HG03039 (cell line): ENCODE data around the gene AGK.
"Not testable (repeated sequence)": the region's sequence is repeated elsewhere in the genome, so short reads cannot be mapped to it uniquely, and the experiment has no call there.

Experiments used
- ATAC-seq: cut with Tn5 transposase; IDR thresholded peaks from one replicate; pipeline ENCODE4 v1.9.1; 2021; ENCODE audit warnings: mild to moderate bottlenecking, moderate library complexity; ENCODE audit not compliant: unreplicated experiment

AGK gene

DNA sequence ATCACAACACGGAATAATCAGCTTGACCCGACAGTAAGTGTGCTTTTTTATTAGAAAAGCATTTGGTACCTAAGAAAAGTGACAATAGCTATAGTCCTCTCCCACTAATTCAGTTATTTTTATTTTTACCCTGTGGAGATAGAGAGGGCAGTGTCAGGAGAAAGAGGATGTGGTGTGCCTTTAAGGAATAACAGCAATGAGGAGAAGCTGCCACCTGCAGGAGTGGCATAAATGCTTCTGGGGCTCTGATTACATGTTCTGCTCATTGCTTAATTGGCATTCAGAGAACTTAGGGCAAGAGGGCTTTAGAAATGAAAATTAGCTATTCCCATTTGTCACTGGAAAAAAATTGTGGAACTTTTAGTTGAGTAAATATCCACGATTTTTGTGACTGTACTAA, 90.7 kb downstream of the AGK start:
- no peak for ATAC-seq

DNA sequence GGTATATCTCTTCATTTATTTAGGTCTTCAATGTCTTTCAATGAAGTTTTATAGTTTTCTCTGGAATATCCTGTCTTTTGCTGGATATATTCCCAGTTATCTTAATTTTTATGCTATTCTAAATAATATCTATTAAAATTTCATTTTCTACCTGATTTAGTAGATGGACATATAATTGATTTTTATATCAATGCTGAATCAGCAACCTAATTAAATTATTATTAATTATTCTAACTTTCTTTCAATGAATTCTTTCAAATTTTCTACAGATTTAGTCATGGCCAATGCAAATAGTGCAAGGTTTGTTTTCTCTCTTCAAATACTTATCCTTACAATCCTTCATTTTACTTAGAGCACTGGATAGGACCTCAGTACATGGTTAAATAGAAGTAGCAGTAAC, 94.0 kb downstream of the AGK start:
- ATAC-seq, result no peak

- no peak for ATAC-seq
These were observed 95.7 kb downstream of the AGK start for GRCh38 chr7:141646826-141647480.

DNA sequence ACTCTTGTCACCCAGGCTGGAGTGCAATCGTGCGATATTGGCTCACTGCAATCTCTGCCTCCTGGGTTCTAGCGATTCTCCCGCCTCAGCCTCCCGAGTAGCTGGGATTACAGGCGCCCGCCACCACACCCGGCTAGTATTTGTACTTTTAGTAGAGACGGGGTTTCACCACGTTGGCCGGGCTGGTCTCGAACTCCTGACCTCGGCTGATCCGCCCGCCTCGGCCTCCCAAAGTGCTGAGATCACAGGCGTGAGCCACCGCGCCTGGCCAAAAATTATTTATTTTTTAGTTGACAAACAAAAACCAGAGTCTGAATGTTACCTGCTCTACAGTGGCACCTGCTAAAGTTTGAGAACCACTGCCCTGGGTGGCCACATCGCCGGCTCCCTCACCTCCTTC, 96.5 kb downstream of the AGK start:
- not testable (repeated sequence) for ATAC-seq

DNA sequence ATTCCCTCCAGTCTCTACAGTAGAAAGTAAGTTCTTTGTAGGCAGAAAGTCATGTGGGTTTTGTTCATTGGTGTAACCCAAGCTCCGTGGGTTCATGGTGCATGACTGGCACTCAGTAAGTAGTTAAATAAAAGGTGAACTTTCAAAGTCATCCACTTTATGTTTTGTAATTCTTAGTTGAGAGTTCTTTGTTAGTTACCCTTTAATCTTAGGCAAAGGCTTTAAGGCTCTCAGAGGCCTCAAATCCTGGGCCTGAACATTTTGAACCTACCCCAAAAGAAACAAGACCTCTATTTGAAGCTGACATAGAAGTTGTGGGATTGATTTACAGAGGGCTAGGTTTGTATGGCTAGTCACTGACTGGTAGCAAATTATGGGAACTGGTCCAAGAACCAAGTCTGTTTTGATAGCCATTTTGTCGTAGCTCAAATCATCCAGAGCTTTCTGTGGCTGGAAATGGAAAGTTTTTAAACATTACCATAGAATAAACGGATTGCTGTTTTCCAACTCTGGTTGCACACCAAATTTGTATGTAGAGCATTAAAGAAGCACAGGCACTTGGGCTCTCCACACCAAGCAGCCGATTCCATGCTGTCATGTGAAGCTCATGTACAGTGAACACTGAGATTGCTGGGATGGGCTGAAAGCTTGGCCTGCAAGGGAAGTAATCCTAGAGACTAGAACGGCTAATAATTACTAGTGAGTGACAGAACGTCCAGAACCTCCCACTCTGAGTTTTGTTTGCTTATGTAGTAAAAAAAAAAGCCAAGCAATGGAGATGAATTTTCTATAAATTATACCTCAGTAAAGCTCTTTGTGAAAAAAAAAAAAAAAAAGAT, 97.3 kb downstream of the AGK start:
- ATAC-seq, result no peak

DNA sequence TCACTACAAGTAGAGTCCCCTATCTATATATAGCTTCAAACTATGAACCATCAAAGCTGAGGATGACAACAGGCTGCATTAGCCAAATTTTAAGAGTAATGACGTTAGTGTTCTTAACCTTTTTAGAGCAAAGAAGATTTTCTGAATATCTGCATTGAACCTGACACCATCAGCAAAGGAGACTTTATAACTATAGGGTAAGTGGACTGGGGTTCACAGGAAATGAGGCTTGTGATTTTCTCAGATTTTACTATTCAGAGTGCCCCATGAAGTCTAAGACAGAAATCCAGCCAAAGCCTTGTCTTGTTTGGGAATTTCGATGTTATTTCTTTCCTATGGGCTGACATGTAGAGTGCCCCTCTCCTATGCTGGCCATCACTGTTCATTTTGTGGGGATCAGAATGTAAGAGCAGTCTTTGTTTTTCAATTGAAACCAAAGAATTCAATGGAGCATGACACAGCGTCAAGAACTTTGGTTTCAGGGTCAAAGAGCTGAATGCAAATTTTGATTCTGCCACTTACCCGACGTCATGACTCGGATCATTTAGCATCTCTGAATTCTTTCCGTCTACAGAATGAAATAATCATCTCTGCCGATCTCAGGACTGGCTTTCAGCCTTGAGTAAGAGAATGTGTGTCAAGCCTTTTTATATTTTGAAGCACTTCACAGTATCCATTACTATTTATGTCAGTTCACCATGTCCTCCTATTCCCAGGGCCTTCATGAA, 98.1 kb downstream of the AGK start:
- ATAC-seq, result peak; percentile 47

DNA sequence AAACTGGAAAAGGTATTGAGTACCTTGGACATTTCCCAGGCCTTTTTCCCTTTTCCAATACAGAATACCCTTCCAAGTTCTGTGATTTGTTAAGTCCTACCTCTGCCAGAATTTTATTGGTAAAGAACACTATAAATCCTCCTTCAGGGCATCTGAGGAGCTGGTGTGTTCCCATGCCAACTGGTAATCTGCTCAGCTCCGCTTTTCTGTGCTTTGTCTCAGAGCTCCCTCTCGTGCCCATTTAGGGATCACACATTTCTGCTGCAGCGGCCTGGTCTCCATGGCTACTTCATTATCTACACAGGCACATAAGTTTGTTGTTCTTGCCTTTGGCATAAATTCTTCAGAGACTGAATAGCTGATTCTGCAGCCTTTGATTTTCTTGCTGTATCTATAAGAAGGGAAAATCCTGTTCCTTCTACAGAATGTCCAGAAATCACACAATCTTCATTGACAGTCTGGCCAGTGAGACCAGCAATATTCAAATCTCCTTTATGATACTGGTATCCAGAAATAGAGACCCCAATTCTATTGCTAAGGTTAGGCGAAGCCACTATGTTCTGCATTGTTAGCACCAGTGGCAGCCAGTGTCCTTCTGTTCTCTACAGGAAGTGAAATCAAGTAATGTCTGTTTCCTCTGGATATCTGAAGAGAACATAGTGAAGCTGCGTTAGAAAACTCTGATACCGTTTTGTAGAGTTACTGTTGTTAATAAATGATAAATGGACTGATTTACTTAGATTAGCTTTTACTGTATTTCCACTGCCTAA, 98.8 kb downstream of the AGK start:
- peak; percentile 50 for ATAC-seq

- no peak for ATAC-seq
These were observed 100.2 kb downstream of the AGK start for GRCh38 chr7:141651417-141651816.

DNA sequence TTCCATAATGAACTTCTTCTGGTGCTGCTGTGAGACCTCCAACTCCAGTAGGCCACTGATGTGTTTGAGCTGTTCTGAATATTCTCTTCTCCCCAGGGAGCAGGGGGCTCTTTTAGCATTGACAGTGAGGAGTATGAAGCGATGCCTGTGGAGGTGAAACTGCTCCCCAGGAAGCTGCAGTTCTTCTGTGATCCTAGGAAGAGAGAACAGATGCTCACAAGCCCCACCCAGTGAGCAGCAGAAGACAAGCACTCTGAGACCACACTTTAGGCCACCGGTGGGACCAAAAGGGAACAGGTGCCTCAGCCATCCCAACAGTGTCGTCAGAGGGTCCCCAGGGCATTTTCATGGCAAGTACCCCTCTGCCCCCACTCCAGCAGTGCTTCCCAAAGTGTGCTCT, 101.5 kb downstream of the AGK start:
- no peak for ATAC-seq

DNA sequence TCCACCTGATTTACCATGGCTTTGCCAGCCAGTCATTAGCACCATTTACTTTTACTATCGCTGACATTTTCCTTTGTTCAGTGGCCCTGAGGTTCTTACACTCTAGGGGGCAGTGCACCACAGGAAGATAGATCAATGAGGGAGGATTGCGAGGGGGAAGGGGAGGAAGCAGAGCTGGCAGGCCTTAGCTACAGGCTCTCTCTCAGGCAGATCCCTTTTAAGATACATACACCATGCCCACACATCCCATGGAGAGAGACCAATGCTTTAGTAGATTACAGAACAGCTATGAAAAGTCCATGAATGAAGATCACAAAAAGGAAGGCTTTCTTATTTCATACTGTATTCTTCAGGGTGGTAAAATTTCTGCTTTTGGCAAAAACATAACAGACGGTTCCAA, 103.3 kb downstream of the AGK start:
- peak; percentile 72 for ATAC-seq

DNA sequence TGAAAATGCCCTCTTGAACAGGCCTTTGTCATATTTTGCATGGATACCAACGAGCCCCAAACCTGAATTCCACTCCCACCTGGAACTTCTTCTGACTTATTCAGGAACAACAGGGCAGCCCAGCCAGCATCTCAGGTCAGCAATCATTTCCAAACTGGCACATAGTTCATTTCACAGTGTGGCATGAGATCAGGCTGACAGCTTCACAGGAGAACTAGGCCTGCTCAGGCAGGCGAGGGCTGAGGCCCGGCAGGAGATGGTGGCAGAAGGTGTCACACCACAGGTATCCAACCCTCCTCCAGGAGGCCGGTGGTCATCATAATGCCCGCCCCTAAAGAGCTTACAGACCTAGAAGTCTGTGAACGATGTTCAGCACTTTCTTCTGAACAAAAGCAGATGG, 108.3 kb downstream of the AGK start:
- no peak for ATAC-seq

GRCh38 chr7:141660259-141660658, 109.0 kb downstream of the AGK start:
- ATAC-seq, result no peak

GRCh38 chr7:141663081-141663849, 112.1 kb downstream of the AGK start:
- no peak for ATAC-seq

- no peak for ATAC-seq
These were observed 113.2 kb downstream of the AGK start for GRCh38 chr7:141664450-141664849.

DNA sequence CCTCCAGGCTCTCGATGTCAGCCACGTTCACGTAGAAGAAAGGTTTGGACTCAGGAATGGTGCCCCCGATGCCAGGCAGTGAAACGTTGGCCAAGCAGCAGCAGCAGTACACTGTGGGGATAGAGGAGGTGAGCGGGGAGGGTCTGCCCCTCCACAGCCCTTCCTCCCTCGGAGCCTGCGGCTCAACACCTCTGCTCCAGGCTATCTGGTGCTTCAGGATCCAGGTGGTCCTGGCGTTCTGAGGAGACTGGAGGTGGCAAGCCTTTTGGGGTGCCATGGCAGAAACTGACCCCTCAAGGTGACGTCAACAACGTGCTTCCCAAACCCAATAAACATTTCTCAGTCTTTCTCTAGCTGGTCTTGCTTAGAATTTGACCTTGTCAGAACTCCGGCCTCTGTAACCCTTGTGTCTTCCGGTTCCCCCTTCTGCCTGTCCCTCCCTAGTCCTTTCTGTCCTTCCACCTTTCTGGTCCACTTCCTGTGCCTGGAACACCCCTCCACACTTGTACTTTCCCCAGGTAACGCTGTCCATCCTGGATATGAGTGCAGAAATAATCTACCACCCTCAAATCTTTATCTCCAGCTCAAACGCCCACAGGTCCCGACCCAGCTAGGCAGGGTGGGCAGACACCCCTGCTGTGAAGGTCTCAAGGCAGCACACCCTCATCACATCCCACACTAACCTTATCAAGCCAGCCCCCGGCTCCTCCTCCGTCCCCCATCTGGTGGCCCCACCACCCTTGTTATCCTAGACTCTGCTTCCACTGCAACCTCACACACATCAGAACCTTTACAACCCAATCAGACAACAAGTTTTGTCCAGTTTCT, 114.2 kb downstream of the AGK start:
- ATAC-seq, result no peak

DNA sequence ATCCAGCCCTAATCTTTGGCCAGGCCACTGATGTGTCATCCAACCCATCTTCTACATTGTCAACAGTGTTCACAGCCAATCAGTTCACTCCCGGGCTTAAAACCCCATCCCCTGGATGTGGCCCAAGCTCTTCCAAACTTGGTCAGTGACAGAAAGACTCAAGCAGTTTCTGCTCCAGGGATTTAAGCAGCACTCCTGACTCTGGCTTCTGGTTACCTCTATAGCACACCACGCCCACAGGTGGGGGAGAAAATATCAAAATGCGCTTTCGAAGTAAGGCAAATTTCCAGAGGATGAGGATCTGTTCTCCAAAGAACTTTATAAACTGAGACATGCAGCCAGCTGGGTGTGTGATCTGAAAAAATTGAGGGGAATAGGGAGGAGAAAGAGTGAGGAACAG, 114.9 kb downstream of the AGK start:
- ATAC-seq, result no peak

DNA sequence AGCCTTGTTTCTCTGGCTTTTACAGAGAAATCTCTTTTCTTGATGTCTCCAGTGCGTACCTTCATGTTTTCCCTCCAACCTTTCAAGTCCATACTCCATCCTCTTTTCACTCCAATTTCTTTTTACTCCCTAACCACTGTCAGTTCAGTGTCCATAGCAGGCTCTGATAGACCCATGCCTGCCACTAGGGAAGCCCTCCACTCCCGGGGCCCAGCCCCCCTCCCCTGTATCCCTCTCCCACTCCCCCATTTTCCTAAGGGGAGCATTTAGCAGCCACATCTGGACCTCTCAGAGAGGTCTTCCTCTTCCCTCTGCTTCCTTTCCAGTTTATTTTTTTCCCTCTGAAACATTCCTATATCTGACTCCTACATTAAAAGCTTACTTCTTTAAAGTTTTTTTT, 117.6 kb downstream of the AGK start:
- no peak for ATAC-seq

DNA sequence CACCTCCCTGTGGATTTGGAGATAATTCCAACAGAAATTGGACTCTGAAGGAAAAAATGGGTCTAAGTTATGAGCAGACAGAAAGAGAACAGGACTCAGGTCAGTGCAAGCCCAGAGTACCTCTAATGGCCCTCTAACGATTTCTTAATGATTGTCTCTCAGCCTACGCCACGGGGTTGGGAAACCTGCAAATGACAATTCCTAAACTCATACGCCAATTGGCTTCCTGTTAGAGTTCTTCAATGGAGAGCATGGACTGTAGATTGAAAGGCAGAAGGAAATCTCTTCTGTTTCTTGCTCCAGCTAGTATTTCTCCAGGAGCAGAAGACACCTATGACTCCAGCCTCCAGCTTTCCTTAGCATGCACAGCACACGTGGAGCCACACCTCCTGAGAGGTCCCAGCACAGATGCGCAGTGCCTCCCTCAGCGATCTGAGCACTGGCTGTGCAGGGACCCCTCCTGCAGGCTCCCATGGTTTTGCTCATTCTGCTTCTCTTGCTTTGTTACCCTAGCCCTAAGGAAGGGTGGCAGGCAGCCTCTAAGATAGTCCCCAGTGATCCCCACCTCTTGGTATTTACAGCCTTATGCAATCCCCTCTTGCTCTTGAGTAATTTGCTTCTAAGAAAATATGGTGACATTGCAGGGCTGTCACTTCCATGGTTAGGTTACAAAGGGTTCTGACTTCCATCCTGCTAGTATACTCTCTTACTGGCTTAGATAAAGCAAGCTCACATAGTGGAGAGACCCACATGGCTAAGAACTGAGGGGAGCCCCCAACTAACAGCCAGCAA, 120.7 kb downstream of the AGK start:
- ATAC-seq, result no peak

DNA sequence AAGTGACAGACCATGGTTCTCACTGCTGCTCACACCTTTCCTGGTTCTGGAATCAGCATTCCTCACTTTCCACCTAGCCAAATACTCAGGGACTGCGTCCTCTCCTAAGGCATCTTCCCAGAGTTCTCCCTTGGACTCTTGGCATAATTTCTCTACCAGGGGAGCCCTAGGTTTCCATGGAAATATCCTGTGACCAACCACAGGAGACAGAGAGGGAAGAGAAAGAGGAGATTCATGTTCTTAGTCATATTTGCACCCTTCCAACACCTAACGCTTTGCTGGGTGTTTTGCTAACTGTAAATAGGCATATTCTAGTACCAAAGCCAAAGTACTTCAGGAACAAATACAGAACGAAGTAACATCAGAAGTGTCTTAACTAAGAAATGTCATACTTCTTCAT, 122.1 kb downstream of the AGK start:
- no peak for ATAC-seq
